GF-D8 (cell line): ENCODE measurements around the gene MCTP1.

Experiments used
- DNase-seq: peaks from one replicate; lab custom pipeline; 2025; lab: John Stamatoyannopoulos, UW

MCTP1 gene

DNA sequence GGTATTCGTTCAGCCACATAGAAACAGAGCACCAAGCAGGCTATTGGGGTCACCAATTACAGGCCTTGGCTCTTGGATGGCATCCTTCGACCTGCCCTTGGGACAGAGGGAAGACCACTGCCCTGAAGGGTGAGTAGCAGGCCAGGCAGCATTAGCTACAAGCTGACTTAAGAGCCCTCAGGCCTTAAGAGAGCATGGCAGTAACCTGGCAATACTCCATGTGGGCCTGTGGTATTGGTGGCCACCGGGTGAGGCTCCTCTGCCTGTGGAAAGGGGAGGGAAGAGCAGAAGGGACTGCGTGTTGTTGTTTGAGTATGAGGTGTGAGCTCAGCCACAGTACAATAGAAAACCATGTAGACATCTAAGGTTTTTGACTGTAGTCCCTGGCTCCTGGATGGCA is 170.6 kb downstream of the MCTP1 start:
- no peak for DNase-seq

- DNase-seq = no peak
Measured at GRCh38 chr5:95113489-95113888, 171.4 kb downstream of the MCTP1 start.

- no peak for DNase-seq
Measured at GRCh38 chr5:95111141-95111540, 173.8 kb downstream of the MCTP1 start.

- DNase-seq = no peak
Measured at GRCh38 chr5:95110118-95110517, 174.8 kb downstream of the MCTP1 start.

DNA sequence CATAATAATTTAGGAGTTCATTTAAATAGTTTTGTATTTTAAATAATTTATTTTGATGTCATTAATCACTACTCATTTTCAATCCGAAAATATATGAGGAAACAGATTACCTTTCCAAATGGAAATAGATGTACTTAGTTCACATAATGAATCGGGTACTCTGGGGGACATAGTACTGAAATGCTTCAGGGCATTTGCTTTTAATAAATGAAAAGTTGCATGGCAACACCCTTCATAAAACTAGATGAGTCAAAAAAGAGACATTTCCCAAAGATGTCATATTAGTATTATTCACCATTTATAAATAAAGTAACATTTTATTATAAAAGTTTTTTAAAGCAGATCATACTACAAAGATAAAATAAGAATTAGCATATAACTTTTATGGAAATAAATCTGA is 177.8 kb downstream of the MCTP1 start:
- DNase-seq = no peak

GRCh38 chr5:95105638-95106037 is 179.3 kb downstream of the MCTP1 start:
- no peak for DNase-seq

DNA sequence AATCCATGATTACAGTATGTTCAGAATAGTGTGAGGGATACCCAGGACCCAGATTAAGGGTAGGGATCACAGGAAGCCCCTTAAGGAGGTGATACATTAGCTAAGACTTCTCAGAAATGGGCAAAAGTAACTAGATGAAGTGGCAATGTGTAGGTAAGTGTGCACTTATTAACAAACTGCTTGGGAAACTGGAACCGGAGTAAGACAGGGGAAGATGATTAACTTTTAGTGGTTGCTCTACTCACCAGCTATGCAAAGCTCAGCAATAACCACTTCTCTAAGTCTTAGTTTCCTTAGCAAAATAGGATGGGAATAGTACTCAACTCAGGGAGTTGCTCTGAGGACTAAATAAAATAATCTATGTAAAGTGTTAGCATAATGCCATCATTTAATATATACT is 182.2 kb downstream of the MCTP1 start:
- DNase-seq = no peak

DNA sequence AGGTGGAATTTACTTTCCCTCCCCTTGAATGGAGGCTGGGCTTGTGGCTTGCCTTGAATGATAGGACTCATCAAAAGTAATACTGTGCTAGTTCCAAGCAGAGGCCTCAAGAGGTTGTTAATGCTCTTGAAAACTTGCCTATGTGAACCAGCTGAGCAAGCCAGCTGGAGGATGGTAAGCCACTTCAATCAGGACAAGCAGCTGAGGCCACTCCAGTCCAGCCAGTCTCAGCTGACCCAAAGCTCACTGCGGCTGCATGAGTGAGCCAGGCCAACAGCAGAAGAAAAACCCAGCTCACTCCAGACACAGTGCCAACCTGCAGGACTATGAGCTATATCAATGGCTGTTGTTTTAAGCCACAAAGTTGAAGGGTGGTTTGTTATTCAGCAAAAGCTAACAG is 182.8 kb downstream of the MCTP1 start:
- DNase-seq = no peak

- DNase-seq = no peak
Measured at GRCh38 chr5:95100551-95100950, 184.3 kb downstream of the MCTP1 start.

DNA sequence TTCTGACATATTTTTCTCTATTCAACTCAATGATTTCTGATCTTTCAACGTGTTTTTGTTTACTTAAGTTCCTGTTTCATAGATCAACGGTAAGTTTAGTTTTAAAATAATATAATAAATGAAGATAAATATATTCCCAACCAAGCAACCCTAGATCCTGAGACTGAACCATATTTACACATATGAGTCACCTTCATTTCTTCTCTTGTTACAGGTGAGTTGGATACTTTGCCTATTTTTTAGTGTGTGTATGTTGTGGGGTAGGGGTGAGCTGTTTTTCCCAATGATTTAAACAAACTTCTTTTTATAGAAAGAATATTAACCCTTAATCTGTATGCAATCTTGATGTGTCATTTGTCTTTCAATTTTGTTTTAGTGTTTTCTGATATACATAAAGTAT is 186.9 kb downstream of the MCTP1 start:
- DNase-seq = no peak

GRCh38 chr5:95093211-95093610 is 191.7 kb downstream of the MCTP1 start:
- no peak for DNase-seq

DNA sequence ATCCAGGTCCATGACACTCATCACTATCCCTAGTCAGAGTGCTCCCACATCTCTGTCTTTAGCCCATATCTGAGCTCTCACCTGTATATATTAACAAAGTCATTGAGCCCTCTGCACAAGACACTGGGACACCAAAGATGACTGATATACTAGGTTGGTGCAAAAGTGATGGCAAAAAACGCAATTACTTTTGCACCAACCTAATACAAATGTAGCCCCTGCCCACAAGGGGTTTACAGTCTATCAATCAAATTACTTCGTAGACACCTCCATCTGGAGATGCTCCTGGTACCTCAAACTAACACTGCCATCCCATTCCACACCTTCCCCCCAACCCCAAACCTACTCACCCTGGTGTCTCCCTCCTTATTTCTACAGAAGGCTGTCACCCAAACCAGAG is 194.1 kb downstream of the MCTP1 start:
- no peak for DNase-seq

DNA sequence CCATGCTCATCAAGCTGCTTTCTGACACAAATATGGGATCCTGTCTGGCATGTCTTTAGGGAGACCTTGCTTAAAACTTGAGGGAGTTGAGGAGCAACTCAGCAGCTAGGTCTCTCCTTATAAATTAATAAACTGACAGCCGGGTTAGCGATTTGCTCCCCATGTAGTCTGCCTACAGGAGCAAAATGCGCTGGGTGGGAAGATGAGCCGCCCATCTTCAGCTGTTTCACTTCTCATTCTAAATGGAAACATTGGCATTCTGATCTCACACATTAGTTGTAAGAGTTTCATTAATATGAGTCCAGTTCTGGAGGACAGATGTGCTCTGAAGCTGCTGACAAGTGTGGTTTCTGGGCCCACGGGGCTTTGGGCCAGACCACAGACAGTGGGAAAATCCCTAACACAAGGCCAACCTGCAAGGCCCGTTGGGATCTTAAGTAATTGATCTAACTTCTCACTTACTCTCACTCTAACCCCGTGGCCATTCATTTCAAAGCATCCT is 197.0 kb downstream of the MCTP1 start:
- DNase-seq = no peak

DNA sequence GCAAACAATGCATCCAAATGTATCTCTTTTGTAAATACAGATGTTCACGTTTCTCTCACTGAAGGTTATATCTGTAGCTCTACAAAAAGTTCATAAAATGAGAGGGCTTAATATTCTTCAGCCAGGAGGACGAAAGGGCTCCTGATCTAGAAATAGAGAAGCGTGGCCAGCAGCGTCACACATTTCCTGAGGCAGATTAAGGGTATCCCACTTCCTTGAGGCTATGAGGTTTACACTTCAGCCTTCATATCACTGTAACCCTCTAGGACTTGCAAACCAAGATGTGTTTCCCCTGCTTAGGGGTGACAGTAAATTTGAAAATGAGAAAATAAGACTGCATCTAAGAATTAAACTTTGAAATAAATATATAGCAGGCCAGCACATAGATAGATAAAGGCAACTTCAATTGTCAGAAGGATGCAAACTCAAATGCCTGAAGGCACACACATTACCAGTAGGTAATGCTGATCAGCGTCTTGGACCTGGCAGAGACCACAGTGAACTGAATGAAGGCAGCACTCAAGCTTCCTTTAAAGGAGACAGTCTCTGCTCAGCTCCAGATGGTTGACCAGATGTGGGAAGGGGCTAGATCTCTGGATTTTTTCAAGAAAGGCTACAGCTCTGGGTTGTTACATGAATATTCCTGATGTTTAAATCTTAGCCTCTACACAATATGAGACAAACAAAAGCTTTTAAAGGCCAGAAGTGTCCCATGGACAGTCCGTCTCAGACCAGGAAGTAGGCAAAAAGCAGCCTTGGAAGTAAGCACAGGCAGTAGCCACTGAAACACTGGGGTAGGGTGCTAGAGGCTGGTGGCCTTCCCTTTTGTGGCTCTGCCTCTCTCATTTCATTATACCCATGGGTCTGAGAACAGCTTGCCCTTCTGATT is 197.7 kb downstream of the MCTP1 start:
- peak; percentile 6 for DNase-seq

DNA sequence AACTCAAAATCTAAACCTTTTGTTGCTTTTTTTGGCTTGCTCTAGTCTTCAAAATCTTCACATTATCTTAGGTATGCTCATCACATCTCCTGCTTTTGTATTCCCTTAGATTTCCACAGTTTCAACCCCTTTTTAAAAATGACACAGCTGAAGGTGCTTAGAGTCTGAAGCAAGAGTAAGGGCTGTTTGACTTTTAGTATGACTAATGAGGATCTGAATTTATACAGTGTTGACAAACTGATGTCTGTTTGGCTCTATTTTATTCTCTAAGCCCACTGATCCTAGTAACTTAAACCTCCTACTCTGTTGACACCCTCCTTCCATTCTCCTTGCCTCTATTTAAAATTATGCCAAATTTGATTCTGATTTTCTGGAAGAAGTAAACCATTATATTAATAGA is 200.1 kb downstream of the MCTP1 start:
- no peak for DNase-seq

- DNase-seq = no peak
Measured at GRCh38 chr5:95083606-95084005, 201.3 kb downstream of the MCTP1 start.

DNA sequence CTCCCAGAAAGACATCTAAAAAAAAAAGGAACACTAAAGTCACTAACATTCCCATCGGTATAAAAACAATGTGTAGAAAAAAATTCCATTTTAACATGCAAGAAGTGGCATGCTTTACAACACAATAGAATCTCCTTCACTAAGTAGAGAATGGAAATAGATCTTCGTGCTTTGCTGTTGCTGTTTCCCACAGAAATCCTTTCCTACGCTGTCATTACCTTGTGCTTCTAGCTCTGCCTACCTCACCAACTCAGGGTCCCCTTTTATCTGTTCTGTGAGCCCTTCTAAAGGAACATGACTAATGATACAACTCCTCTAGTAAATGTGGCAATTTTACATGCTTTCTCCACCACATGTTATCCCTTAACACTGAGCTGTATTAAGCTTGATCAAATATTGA is 202.9 kb downstream of the MCTP1 start:
- no peak for DNase-seq

GRCh38 chr5:95081500-95081960 is 203.4 kb downstream of the MCTP1 start:
- DNase-seq = peak; percentile 83

- DNase-seq = no peak
Measured at GRCh38 chr5:95080441-95080840, 204.5 kb downstream of the MCTP1 start.

- no peak for DNase-seq
Measured at GRCh38 chr5:95080030-95080429, 204.9 kb downstream of the MCTP1 start.

DNA sequence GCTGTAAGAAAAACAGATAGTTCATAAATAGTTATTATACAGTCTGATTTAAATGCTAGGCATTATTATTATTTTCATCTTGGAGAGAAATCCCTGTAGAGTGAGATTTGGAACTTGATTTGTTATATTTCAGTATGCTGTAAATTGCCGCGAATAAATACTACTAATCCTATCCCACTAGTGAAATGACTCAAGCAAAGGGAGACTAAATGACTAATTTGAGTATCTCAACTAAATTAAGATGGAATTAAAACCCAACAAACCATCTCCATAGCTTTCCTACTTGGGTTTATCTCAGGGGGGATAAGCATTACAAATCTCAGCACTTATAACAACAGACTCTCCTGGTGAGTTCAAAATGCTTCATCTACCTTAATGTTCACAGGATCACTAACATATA is 206.0 kb downstream of the MCTP1 start:
- no peak for DNase-seq

DNA sequence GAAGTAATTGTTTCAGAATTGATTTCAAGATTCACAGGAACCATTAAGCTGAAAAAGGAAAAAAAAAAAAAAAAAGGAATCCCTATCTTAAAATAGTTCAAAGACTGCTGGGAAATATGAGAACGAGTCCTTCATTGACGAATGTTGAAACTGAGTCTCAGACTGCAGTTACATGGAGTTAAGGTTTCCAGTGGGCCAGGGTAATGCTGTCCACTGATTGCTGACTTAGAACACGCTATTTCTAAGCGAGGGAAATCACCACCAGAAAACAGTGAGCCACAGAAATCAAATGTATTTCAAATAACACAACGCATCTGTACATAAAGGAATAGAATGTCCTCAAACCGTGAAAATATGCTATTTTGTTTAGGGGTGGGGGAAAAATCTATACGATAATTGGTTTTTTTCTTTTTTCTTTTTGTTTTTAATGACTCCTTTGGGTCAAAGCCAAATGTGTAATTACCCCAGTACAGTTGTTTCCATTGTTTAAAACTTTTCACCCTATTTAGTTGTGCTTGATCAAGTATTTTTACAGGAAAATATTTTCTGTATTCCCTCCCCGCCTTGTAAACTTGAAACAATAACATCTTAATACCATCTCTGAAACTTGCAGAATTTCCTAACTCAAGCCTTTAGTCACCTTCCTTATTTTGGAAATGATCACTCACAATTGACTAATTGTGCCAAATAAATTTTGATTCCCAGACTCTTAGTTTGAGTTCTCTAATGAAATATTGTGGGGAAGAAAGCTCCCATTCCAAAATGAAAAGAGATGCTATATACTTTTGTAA is 208.3 kb downstream of the MCTP1 start:
- no peak for DNase-seq

DNA sequence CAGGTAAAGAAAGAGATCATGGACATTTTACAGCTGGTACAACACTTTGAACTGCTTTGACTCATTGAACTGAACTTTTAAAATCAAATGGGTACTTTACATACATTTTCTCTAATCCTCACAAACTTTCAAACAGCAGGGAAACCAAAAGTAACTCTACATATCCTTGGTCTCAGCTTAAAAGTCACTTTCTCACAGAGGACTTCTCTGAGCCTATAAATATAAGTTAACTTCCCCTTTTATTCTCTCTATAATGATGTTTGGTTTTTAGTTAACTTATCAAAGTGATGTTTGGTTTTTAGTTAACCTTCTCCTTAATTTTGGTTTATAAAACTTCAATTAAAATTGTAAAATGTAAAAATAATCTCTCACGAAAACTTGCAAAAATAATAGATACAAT is 209.8 kb downstream of the MCTP1 start:
- no peak for DNase-seq
